Inflammatory macrophage treated with lipopolysaccharide for 4 hours (primary cell): ENCODE results near the gene STON2.

Source experiments
- DNase-seq: peaks from one replicate; pipeline ENCODE4 v3.0.0-alpha.2; 2020

The STON2 gene

GRCh38 chr14:81219210-81219758 is 180.8 kb downstream of the STON2 start:
- DNase-seq: peak; percentile 96

GRCh38 chr14:81211844-81212243 is 188.3 kb downstream of the STON2 start:
- DNase-seq: peak; percentile 65
